Nephron (organoid): ENCODE measurements around the gene RUNX2.

Experiments used
- H3K27ac Mint-ChIP-seq, 3 experiments: 2 replicates each; pipeline ENCODE4 v1.8.0; 2020; ENCODE audit warnings: mixed read lengths in 3 of 3, mild to moderate bottlenecking in 2 of 3, moderate library complexity in 1 of 3
- H3K27me3 Mint-ChIP-seq: 2 replicates; pipeline ENCODE4 v1.8.0; 2021; ENCODE audit warnings: low read depth, mild to moderate bottlenecking, moderate library complexity, mixed read lengths
- H3K36me3 Mint-ChIP-seq: 2 replicates; pipeline ENCODE4 v1.8.0; 2020; ENCODE audit warnings: low read depth, mixed read lengths
- H3K4me1 Mint-ChIP-seq: 2 replicates; pipeline ENCODE4 v1.8.0; 2020; ENCODE audit warnings: mixed read lengths
- H3K4me3 Mint-ChIP-seq, 3 experiments: 2 replicates each; pipeline ENCODE4 v1.8.0; 2020; ENCODE audit warnings: mild to moderate bottlenecking in 3 of 3, mixed read lengths in 3 of 3, moderate library complexity in 2 of 3
- H3K9me3 Mint-ChIP-seq: 2 replicates; pipeline ENCODE4 v1.8.0; 2020; ENCODE audit warnings: mixed read lengths
- TF ChIP-seq, protein P1 (sequence below), 3 experiments: fragments of 200-600 bp; sonication (generic); IDR thresholded peaks; one replicate each; pipeline ENCODE4 v1.5.0; 2021; ENCODE audit warnings: antibody characterized with exemption in 3 of 3; ENCODE audit not compliant: unreplicated experiment in 3 of 3

RUNX2 gene

DNA sequence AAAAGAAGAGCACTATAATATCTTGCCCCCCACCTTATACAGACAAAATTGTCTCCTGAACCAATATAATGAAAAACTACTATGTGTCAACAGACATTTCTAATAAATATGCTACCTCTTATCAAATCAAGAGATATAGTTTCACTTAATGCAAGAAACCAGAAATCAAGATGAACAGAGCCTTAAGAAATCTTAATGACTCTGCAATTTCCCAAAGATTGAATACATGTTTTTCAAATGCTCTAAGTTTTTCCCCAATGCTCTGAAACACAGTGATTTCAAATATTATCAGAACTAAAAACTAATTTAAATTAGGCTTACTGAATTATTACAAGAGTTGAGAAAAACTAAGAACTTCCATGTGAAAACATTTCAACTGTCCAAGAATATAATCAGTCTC is 36.3 kb downstream of the RUNX2 start:
- TF ChIP-seq, protein P1, sequence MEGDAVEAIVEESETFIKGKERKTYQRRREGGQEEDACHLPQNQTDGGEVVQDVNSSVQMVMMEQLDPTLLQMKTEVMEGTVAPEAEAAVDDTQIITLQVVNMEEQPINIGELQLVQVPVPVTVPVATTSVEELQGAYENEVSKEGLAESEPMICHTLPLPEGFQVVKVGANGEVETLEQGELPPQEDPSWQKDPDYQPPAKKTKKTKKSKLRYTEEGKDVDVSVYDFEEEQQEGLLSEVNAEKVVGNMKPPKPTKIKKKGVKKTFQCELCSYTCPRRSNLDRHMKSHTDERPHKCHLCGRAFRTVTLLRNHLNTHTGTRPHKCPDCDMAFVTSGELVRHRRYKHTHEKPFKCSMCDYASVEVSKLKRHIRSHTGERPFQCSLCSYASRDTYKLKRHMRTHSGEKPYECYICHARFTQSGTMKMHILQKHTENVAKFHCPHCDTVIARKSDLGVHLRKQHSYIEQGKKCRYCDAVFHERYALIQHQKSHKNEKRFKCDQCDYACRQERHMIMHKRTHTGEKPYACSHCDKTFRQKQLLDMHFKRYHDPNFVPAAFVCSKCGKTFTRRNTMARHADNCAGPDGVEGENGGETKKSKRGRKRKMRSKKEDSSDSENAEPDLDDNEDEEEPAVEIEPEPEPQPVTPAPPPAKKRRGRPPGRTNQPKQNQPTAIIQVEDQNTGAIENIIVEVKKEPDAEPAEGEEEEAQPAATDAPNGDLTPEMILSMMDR (IDR thresholded peaks at IDR 0.05; ENCODE audit: unreplicated experiment in 3 of 3), result no peak
- no peak overlapping the region for H3K27ac Mint-ChIP-seq
- no peaks in the 10 kb centered on the region for H3K27me3 Mint-ChIP-seq
- no peaks in the 10 kb centered on the region for H3K9me3 Mint-ChIP-seq
- no peaks in the 10 kb centered on the region for H3K4me1 Mint-ChIP-seq
- no peak overlapping the region for H3K4me3 Mint-ChIP-seq
- no peaks in the 10 kb centered on the region for H3K36me3 Mint-ChIP-seq

DNA sequence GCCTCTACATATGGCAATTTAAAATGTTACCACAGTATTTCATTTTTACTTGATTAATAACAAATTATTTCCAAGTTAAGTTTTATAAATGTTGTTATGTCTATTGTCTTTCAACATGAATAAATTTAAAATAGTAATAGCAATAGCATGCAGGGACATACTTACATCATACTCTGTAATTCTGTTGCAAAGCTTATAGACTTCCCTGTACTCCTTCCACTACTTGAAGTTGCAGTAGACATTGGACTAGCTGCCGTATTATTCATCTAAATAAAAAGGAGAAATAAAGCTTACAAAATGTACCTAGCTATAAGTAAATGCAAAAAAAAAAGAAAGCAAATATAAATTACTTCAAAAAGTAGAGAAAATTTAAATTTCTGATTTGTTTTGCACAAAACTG is 36.9 kb downstream of the RUNX2 start:
- no peaks in the 10 kb centered on the region for H3K4me1 Mint-ChIP-seq
- H3K4me3 Mint-ChIP-seq, result no peak overlapping the region
- TF ChIP-seq, protein P1 (IDR thresholded peaks at IDR 0.05; ENCODE audit: unreplicated experiment in 3 of 3), result no peak
- H3K9me3 Mint-ChIP-seq, result no peaks in the 10 kb centered on the region
- H3K36me3 Mint-ChIP-seq, result no peaks in the 10 kb centered on the region
- no peaks in the 10 kb centered on the region for H3K27me3 Mint-ChIP-seq
- no peak overlapping the region for H3K27ac Mint-ChIP-seq

DNA sequence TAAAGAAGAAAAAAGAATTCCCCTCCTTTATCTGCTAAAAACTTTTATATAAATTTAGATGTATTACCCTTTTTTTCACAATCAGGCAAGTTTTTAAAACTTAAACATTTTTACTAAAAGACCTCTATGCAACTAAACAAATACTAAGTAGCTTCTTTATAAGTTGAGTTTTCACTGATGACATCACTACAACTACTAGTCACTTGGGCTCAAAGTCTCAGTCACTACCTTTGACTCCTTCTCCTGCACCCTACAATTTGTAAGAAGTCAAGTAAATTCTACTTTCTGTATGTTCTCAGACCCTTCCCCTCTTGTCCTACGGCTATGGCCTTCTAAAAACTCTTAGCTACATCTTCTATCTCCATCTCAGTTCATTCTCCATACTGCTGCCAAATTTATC is 38.4 kb downstream of the RUNX2 start:
- H3K27me3 Mint-ChIP-seq, result no peaks in the 10 kb centered on the region
- H3K4me1 Mint-ChIP-seq, result no peaks in the 10 kb centered on the region
- H3K4me3 Mint-ChIP-seq, result no peak overlapping the region
- no peaks in the 10 kb centered on the region for H3K9me3 Mint-ChIP-seq
- TF ChIP-seq, protein P1 (IDR thresholded peaks at IDR 0.05; ENCODE audit: unreplicated experiment in 3 of 3), result no peak
- no peak overlapping the region for H3K27ac Mint-ChIP-seq
- no peaks in the 10 kb centered on the region for H3K36me3 Mint-ChIP-seq

DNA sequence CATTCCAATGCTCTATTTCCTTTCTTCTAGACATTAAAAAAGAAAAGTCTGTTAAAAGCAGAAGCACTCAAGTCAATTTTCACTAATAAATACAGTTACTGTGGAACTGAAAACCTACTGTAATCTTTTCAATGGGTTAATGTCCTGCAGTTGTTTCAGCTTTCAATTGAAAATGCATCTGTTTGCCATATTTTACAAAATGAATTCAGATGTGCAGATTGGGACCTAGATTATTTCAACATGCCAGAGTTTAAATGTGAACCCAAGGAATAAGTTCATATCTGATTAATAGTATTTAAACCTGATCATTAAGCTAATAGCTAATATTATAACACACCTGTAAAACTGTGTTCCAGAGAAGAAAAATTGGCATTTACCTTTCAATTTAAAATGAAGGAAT is 39.9 kb downstream of the RUNX2 start:
- H3K4me1 Mint-ChIP-seq, result no peaks in the 10 kb centered on the region
- H3K9me3 Mint-ChIP-seq, result no peaks in the 10 kb centered on the region
- TF ChIP-seq, protein P1 (IDR thresholded peaks at IDR 0.05; ENCODE audit: unreplicated experiment in 3 of 3), result no peak
- no peaks in the 10 kb centered on the region for H3K36me3 Mint-ChIP-seq
- no peak overlapping the region for H3K4me3 Mint-ChIP-seq
- no peaks in the 10 kb centered on the region for H3K27me3 Mint-ChIP-seq
- H3K27ac Mint-ChIP-seq, result no peak overlapping the region

DNA sequence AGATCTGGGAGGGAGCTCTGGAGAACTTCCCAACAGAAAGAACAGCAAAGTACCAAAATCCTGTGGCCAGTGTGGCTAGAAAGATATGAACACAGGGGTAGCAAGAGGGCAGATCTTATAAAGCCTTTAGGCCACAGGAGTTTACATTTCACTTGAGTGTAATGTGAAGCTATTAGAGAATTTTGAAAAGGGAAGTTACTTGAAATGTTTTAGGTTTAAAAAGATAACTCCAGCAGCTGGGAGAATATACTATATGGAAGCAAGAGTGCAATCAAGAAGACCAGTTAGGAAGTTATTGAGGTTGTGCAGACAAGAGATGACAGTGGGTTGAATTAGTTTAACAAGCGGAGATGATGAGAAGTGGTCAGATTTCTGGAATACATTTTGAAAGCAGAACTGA is 41.7 kb downstream of the RUNX2 start:
- no peaks in the 10 kb centered on the region for H3K27me3 Mint-ChIP-seq
- no peaks in the 10 kb centered on the region for H3K4me1 Mint-ChIP-seq
- TF ChIP-seq, protein P1 (IDR thresholded peaks at IDR 0.05; ENCODE audit: unreplicated experiment in 3 of 3), result no peak
- H3K36me3 Mint-ChIP-seq, result no peaks in the 10 kb centered on the region
- no peak overlapping the region for H3K27ac Mint-ChIP-seq
- H3K9me3 Mint-ChIP-seq, result no peaks in the 10 kb centered on the region
- no peak overlapping the region for H3K4me3 Mint-ChIP-seq

DNA sequence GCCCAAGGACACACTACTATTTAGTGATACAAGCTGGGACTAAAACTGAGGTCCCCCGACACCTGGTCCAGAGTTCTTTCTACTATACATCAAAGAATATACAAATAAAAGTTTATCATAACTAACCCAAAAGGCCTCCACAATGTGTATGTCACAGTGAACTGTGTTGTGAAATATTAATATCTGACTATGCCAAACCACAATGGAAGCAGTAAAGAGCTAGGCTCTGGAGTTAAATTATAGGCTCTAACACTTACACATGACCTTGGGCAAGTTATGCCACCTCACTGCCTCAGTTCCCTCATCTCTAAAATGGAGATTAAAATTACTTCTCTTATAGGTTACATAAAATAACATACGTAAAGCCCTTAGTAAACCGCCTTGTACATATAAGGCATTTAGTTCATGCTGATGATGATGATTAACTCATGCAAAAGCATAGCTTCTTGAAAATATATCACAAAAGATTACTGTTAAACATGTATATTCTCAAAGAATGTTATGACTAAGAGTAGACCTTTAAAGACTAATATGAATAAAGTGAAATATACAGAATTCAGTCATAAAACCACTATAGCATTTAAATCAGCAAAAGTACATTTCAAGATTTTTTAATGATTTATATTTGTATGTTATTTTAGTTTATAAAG is 43.9 kb downstream of the RUNX2 start:
- no peaks in the 10 kb centered on the region for H3K27me3 Mint-ChIP-seq
- H3K4me1 Mint-ChIP-seq, result peaks cover 12% of the 10 kb centered on the region
- no peaks in the 10 kb centered on the region for H3K36me3 Mint-ChIP-seq
- no peaks in the 10 kb centered on the region for H3K9me3 Mint-ChIP-seq
- H3K4me3 Mint-ChIP-seq, result no peak overlapping the region
- H3K27ac Mint-ChIP-seq, result no peak overlapping the region
- TF ChIP-seq, protein P1 (IDR thresholded peaks at IDR 0.05; ENCODE audit: unreplicated experiment in 3 of 3), result no peak
